HFF-Myc (cell line): ENCODE data around the gene RYR3.

ENCODE experiments used
- DNase-seq: peaks from one replicate; pipeline ENCODE4 v3.0.0-alpha.2; 2011; ENCODE audit warnings: low read depth; ENCODE audit errors: extremely low read depth
- H3K4me3 ChIP-seq: replicated peaks from 2 replicates; pipeline ENCODE4 v1.5.1; 2011; ENCODE audit warnings: low read depth, mild to moderate bottlenecking, control low read depth, low read length
- TF ChIP-seq, protein P1 (sequence below): IDR thresholded peaks from 2 replicates; pipeline ENCODE4 v1.5.1; 2012; ENCODE audit warnings: mild to moderate bottlenecking, low read depth, low read length, control low read depth; ENCODE audit errors: missing control alignments

RYR3 gene

DNA sequence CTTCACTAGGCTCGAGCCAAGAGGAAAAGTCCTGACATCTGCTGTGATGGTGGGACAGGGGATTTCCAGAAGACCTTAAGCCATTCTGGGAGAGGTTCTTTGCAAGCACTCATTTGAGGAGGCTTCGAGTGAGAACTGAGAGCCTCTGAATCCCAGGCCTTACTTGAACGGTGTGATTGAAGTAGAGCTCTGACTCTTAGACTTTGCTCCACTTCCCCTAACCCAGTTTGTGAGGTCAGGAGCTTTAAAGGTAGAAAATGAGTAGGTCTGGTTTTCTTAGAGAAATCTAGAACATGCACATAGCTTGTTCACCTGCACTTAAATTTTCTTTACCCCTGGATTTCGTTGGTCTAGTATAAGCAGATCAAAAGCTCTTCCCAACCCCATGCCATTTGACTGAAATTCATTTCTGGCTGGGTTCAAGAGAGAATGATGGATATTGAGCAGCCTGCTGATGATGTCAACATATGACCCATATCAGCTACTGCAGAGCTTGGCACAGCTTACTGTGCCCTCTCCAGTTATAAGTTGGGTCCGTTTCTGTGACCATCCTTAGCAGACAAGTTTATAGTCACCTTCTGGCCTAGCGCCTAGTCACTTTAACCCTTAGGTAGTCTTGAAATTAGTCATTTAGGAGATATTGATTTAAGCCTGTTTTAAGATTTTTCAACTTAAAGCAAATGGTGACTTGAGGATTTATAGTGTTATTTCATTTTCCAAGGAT, 428.3 kb downstream of the RYR3 start:
- H3K4me3 ChIP-seq, result no peak overlapping the region
- DNase-seq, result no peak
- TF ChIP-seq, protein P1, sequence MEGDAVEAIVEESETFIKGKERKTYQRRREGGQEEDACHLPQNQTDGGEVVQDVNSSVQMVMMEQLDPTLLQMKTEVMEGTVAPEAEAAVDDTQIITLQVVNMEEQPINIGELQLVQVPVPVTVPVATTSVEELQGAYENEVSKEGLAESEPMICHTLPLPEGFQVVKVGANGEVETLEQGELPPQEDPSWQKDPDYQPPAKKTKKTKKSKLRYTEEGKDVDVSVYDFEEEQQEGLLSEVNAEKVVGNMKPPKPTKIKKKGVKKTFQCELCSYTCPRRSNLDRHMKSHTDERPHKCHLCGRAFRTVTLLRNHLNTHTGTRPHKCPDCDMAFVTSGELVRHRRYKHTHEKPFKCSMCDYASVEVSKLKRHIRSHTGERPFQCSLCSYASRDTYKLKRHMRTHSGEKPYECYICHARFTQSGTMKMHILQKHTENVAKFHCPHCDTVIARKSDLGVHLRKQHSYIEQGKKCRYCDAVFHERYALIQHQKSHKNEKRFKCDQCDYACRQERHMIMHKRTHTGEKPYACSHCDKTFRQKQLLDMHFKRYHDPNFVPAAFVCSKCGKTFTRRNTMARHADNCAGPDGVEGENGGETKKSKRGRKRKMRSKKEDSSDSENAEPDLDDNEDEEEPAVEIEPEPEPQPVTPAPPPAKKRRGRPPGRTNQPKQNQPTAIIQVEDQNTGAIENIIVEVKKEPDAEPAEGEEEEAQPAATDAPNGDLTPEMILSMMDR, result no peak

DNA sequence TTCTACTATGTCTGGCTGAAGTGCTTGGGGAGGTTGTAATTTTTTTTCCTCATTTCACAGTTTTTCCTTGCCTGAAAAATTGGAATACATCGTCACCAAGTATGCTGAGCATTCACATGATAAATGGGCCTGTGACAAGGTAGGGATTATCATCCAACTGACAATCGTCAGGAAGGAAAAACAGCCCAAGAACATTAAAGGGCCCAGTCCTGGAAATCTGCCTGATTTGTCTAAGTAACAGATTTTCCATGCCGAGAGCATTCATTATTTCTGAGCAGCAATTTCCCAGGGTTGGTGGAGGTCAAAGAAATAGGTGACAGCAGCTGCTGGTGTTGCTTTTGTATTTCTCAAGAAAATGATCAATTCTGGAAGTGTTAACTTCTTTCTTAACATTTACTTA, 431.5 kb downstream of the RYR3 start:
- TF ChIP-seq, protein P1, result no peak
- DNase-seq, result no peak

GRCh38 chr15:33742800-33743199, 432.0 kb downstream of the RYR3 start:
- TF ChIP-seq, protein P1, result no peak
- no peak for DNase-seq
- H3K4me3 ChIP-seq, result no peak overlapping the region

More for the DNA sequence above, 431.5 kb downstream of the RYR3 start:
- no peak overlapping the region for H3K4me3 ChIP-seq

- TF ChIP-seq, protein P1, result no peak
- no peak for DNase-seq
- no peak overlapping the region for H3K4me3 ChIP-seq
Measured at GRCh38 chr15:33746203-33746602, 435.4 kb downstream of the RYR3 start.

- H3K4me3 ChIP-seq, result no peak overlapping the region
- TF ChIP-seq, protein P1, result no peak
- no peak for DNase-seq
Measured at GRCh38 chr15:33753012-33753411, 442.2 kb downstream of the RYR3 start.

DNA sequence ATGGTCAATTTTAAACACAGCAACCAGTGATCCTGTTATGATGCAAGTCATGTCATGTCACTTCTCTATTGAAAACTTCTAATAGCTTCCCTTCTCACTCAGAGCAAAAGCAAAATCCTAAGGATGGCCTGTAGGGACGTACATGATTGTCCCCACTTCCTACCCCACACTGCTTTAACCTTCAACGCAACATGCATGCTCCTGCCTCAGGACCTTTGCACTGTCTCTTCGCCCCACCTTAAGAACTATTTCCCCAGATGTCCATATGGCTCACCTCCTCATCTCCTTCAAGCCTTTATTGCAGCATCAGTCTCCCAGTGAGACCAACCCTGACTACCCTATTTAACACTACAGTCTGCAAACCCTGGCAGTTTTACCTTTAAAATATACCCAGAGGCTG, 443.5 kb downstream of the RYR3 start:
- H3K4me3 ChIP-seq, result no peak overlapping the region
- no peak for DNase-seq
- TF ChIP-seq, protein P1, result no peak

- H3K4me3 ChIP-seq, result no peak overlapping the region
- TF ChIP-seq, protein P1, result no peak
- no peak for DNase-seq
Measured at GRCh38 chr15:33756961-33757360, 446.2 kb downstream of the RYR3 start.
